GM12873 (cell line): ENCODE measurements around the gene TAS2R60.

Source experiments
- TF ChIP-seq, protein P1 (sequence below): IDR thresholded peaks from 2 replicates; pipeline ENCODE4 v1.5.1; 2012; ENCODE audit warnings: low read depth, mild to moderate bottlenecking, moderate library complexity, low read length, control low read depth; ENCODE audit not compliant: insufficient read depth; ENCODE audit errors: missing control alignments

The TAS2R60 gene

DNA sequence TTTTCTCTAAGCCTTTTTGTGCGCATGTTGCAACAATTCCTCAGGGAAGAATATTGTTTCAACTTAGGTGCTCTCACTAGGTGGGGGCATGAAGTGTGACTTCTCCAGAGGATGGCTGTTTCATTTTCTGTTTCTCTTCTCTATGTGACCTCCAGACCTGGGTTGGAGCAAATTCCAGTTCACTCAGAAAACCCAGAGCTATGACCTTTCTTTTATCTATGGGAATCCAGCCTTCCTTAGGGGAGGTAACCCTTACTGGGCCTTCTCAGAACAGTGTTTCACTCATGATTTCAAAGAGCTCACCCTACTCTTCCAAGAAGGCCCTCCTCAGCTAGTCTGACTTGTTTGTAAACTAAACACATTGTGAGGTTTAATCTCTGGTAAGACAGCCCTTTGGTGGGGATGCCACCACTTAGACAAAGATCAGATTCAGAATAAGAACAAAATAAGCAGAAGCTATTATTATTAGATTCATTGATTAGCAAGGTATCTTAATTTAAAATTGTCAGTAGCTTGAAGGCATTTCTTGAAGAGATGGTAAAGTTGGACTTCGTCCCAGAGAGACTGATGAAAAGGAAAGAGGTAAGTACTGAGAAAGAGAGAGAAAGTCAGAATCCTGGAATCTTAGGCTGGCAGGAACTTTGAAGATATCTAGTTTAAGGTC is 16.6 kb upstream of the TAS2R60 start:
- TF ChIP-seq, protein P1, sequence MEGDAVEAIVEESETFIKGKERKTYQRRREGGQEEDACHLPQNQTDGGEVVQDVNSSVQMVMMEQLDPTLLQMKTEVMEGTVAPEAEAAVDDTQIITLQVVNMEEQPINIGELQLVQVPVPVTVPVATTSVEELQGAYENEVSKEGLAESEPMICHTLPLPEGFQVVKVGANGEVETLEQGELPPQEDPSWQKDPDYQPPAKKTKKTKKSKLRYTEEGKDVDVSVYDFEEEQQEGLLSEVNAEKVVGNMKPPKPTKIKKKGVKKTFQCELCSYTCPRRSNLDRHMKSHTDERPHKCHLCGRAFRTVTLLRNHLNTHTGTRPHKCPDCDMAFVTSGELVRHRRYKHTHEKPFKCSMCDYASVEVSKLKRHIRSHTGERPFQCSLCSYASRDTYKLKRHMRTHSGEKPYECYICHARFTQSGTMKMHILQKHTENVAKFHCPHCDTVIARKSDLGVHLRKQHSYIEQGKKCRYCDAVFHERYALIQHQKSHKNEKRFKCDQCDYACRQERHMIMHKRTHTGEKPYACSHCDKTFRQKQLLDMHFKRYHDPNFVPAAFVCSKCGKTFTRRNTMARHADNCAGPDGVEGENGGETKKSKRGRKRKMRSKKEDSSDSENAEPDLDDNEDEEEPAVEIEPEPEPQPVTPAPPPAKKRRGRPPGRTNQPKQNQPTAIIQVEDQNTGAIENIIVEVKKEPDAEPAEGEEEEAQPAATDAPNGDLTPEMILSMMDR, result no peak

DNA sequence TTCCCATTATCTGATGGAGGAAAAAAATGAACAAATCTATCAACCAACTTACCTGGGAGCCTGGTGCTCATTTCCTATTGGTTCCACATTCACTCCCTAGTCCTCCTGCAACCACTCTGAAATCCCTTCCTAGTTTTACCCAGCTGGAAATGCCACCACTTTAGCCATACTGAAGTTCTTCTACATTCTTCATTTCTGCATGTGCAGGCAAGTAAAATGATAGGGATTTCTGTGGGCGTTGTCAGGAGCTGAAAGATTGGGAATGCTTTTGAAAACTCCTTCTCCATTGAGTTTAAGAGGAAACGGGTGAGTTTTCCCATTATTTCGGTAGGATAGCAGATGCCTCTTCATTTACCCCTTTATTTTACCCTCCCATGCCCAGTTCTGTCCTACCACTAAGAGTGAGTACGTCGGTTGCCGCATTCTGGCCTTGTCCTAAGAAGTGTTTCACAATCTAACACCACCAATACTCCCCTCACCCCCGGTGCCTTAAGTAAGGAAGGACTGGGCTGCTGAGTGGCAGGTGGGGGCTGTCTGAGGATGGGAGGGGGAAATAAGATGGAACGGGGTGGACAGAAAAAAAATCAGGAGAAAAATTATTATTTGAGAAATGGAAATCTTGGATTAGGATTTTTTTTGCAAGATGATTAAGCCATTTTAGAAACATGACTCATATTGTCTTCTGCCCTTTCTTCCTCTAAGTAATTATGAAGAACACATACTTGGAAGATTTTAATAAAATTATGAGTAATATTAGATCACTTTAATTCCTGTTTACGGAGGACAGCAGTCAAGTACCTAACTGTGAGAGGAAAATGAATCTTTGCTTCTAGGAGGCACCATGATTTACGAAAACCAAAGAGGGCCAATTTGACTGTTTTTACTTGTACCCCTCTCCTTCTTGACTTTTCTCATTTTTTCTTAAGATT is 13.2 kb upstream of the TAS2R60 start:
- TF ChIP-seq, protein P1, result no peak

DNA sequence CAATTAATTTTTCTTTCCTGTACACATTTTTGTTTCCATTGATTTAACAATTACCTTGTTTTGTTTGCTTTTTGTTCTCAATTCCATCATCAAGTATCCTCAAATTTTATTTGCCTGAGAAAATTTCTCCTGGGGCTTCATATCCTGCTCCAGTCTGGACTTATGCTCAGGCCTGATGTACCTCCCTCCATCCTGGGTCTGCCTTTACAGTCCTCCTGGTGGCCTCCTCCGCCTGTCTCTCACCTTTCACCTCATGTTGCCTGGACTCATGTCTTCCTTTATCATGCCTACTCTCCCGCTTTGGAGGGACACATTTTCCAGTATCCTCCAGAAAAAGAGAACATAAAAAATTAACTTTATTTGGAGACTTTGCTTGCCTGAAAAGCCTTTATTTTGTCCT is 12.1 kb upstream of the TAS2R60 start:
- TF ChIP-seq, protein P1, result no peak

DNA sequence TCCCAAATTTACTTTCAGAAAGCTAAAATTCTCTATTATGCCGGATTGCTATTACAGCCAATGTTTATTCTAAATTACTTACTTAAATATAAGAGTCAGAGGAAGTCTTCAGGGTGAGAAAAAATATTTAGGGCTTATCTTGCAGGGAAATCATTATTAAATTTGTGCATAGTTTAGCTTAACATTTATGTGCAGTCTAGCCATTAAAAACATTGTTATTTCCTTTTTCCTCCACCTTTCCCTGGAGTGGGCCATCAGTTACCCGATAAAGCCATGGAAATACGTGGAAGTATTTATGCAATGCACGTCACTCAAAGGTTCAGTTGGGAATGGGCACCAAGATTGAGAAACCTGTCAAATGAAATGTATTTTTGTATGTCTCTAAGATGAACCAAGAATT is 9.5 kb upstream of the TAS2R60 start:
- TF ChIP-seq, protein P1, result no peak

DNA sequence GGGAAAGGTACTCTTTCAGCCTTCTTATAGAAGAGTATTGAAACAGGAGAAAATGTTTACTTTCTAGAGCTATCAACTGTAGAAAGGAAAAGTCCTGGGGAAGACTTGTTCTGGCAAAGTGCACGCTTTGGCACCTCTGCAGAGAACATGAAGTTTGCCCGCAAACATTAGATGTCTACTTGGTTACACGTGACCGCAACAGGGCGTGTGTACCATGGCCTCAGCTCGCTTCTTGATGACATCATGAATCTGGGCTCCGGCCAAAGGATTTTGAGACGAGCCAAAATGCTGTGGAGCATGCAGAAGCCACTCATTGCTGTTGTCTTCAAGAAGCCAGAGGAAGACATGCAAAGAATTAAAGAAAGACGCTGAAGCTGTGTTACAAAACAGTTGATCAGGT is 8.6 kb upstream of the TAS2R60 start:
- TF ChIP-seq, protein P1, result no peak

- TF ChIP-seq, protein P1, result no peak
These were observed 8.0 kb upstream of the TAS2R60 start for GRCh38 chr7:143435266-143435665.

GRCh38 chr7:143436325-143436946 is 6.8 kb upstream of the TAS2R60 start:
- TF ChIP-seq, protein P1, result no peak
